K562 (cell line): Measurements from ENCODE around the gene GDAP1L1. TPM values are rescaled to one million over a fixed set of nuclear protein-coding genes. Genes with fewer than 3 reads are reported as not detected.

Experiments used
- ATAC-seq: fragments of 200-7000 bp; cut with Tn5 transposase; 3 replicates; pipeline ENCODE4 v1.9.1; 2020; ENCODE audit warnings: moderate library complexity
- BruUV-seq: library from RNA; stranded (reverse); fragments of 400-500 nt; replicated peaks from 2 replicates; lab custom pipeline; 2021; lab: Mats Ljungman, UMichigan
- CTCF ChIA-PET: fragments of 300-600 bp; formaldehyde crosslinking; extraction: SDS; loops from one replicate; lab custom pipeline; 2021; ENCODE audit warnings: low intra/inter-chr PET ratio; lab: Yijun Ruan, JAX
- POLR2A ChIA-PET: fragments of 300-600, 350-650 bp; sonication (Branson Sonifier 250); formaldehyde crosslinking; extraction: SDS; loops from one replicate; lab custom pipeline; 2021; ENCODE audit warnings: antibody characterized with exemption, inconsistent platforms; lab: Yijun Ruan, JAX
- DNase-seq, 4 experiments: peaks; one replicate each; pipeline versions ENCODE4 v3.0.0 to v3.0.0-alpha.2; 2011 to 2018; ENCODE audit warnings: low spot score in 3 of 4, mixed read lengths in 3 of 4; ENCODE audit errors: extremely low read depth in 1 of 4
- FAIRE-seq: peaks from 2 replicates; lab custom pipeline; 2011; peaks lifted over from hg19 to GRCh38; lab: Jason Lieb, UNC
- H2AFZ ChIP-seq: 2 replicates; pipeline ENCODE4 v1.6.0; 2011; ENCODE audit warnings: low read depth, low read length, control low read depth, inconsistent platforms
- H3K27ac ChIP-seq: fragments of 200-600 bp; 3 replicates; pipeline ENCODE4 v1.8.0; 2011; ENCODE audit warnings: low read depth, mild to moderate bottlenecking, control low read depth, inconsistent platforms, low read length, moderate library complexity, mixed read lengths; ENCODE audit errors: extremely low read depth
- H3K27me3 ChIP-seq, 2 experiments: fragments of 300-600 bp in 1 of 2; 2 replicates in 1 of 2; 3 replicates in 1 of 2; pipeline versions ENCODE4 v1.6.0 to v1.8.0; 2011; ENCODE audit warnings: inconsistent platforms in 2 of 2, low read length in 2 of 2, mild to moderate bottlenecking in 1 of 2, mixed read lengths in 1 of 2, moderate library complexity in 1 of 2; ENCODE audit not compliant: control insufficient read depth in 2 of 2, insufficient read depth in 2 of 2
- H3K36me3 ChIP-seq: fragments of 300-600 bp; 3 replicates; pipeline ENCODE4 v1.8.0; 2011; ENCODE audit warnings: mild to moderate bottlenecking, low read length, inconsistent platforms; ENCODE audit not compliant: control insufficient read depth, insufficient read depth
- H3K4me1 ChIP-seq, 2 experiments: fragments of 200-600 bp in 1 of 2; replicated peaks in 1 of 2; 2 replicates in 1 of 2; 3 replicates in 1 of 2; pipeline versions ENCODE4 v1.5.1 to v1.8.0; 2011; ENCODE audit warnings: inconsistent platforms in 2 of 2, low read length in 2 of 2, mild to moderate bottlenecking in 1 of 2, mixed read lengths in 1 of 2, moderate library complexity in 1 of 2; ENCODE audit not compliant: control insufficient read depth in 2 of 2, insufficient read depth in 2 of 2
- H3K4me2 ChIP-seq: 2 replicates; pipeline ENCODE4 v1.6.1; 2011; ENCODE audit warnings: low read length, control low read depth, inconsistent platforms, mixed read lengths; ENCODE audit not compliant: insufficient read depth
- H3K4me3 ChIP-seq: fragments of 200-600 bp; sonication (generic), shearing (Covaris generic); 2 replicates; pipeline ENCODE4 v1.5.1; 2016; ENCODE audit warnings: control low read depth, inconsistent platforms
- H3K79me2 ChIP-seq: fragments of 200-600 bp; 3 replicates; pipeline ENCODE4 v1.8.0; 2011; ENCODE audit warnings: low read length, inconsistent platforms; ENCODE audit not compliant: control insufficient read depth, insufficient read depth
- H3K9ac ChIP-seq, 2 experiments: 2 replicates each; pipeline versions ENCODE4 v1.6.0 to v1.6.1; 2011; ENCODE audit warnings: low read depth in 2 of 2, low read length in 2 of 2, control low read depth in 1 of 2, inconsistent platforms in 1 of 2, mild to moderate bottlenecking in 1 of 2, mixed read lengths in 1 of 2; ENCODE audit not compliant: insufficient read depth in 1 of 2
- H3K9me1 ChIP-seq: one replicate; pipeline ENCODE4 v1.6.0; 2011; ENCODE audit warnings: inconsistent platforms, mild to moderate bottlenecking, low read length, moderate library complexity; ENCODE audit not compliant: control insufficient read depth, insufficient read depth
- H3K9me3 ChIP-seq: replicated peaks from 2 replicates; pipeline ENCODE4 v1.5.1; 2011; ENCODE audit warnings: low read depth, low read length, inconsistent platforms; ENCODE audit not compliant: control insufficient read depth, insufficient read depth
- H4K20me1 ChIP-seq: replicated peaks from 2 replicates; pipeline ENCODE4 v1.6.1; 2011; ENCODE audit warnings: low read length, inconsistent platforms, mixed read lengths; ENCODE audit not compliant: control insufficient read depth, insufficient read depth
- ELK3 ChIP-seq: fragments of 450-650 bp; formaldehyde crosslinking; IDR thresholded peaks from 2 replicates; pipeline ENCODE4 v1.4.0; 2020; ENCODE audit warnings: mild to moderate bottlenecking
- FOXJ2 ChIP-seq: fragments of 200-800 bp; sonication (Bioruptor generic); IDR thresholded peaks from 2 replicates; pipeline ENCODE4 v1.6.1; 2016; ENCODE audit warnings: missing genetic modification characterization, missing compliant biosample characterization
- FOXK1 ChIP-seq: sonication (generic); formaldehyde crosslinking; IDR thresholded peaks from 2 replicates; pipeline ENCODE4 v1.8.0; 2022; ENCODE audit warnings: missing genetic modification reagents, mild to moderate bottlenecking, borderline replicate concordance
- GABPB2 ChIP-seq: fragments of 250-450 bp; sonication (Bioruptor Pico); conservative IDR thresholded peaks from 2 replicates; pipeline ENCODE4 v1.5.1; 2021; ENCODE audit warnings: mild to moderate bottlenecking
- KHSRP ChIP-seq: fragments of 450-650 bp; IDR thresholded peaks from 2 replicates; pipeline ENCODE4 v1.6.1; 2017
- NCOA6 ChIP-seq: fragments of 450-650 bp; IDR thresholded peaks from 2 replicates; pipeline ENCODE4 v1.6.1; 2017; ENCODE audit warnings: mild to moderate bottlenecking
- RBFOX2 ChIP-seq: fragments of 200-400 bp; formaldehyde crosslinking; IDR thresholded peaks from 2 replicates; pipeline ENCODE4 v1.6.1; 2017; ENCODE audit warnings: low read depth, mild to moderate bottlenecking, low read length, moderate library complexity
- SMAD2 ChIP-seq: fragments of 150-350 bp; IDR thresholded peaks from 2 replicates; pipeline ENCODE4 v1.6.1; 2014; ENCODE audit warnings: low read depth, mild to moderate bottlenecking, low read length
- SNRNP70 ChIP-seq: fragments of 200-400 bp; formaldehyde crosslinking; optimal IDR thresholded peaks from 2 replicates; pipeline ENCODE3; 2017; ENCODE audit warnings: low read depth, low read length
- ZBTB34 ChIP-seq: fragments of 250-450 bp; sonication (Bioruptor Pico); IDR thresholded peaks from 2 replicates; pipeline ENCODE4 v1.8.0; 2021; ENCODE audit warnings: mild to moderate bottlenecking, moderate library complexity
- ZNF707 ChIP-seq: fragments of 250-450 bp; sonication (Bioruptor Pico); conservative IDR thresholded peaks from 2 replicates; pipeline ENCODE4 v1.8.0; 2022; ENCODE audit warnings: inconsistent platforms, mild to moderate bottlenecking, moderate library complexity
- WGBS: fragments of 100-300 bp; shearing (Covaris generic); methylation state at CpG from one replicate; pipeline ENCODE4 v1.1.6; 2016; ENCODE audit warnings: low coverage, mixed read lengths; ENCODE audit not compliant: insufficient coverage; ENCODE audit errors: missing lambda C conversion rate; 5-methylcytosine and 5-hydroxymethylcytosine counted together
- in situ Hi-C: fragments of 300-500 bp; cut with MboI; formaldehyde crosslinking; loops from 4 replicates; pipeline ENCODE4 v1.15.0; 2018; ENCODE audit warnings: inconsistent platforms, mixed read lengths
- intact Hi-C: fragments of 100-400 bp; cut with micrococcal nuclease; formaldehyde crosslinking; loops from 2 replicates; pipeline ENCODE4 v1.14.2; 2022
- polyA plus RNA-seq, 8 experiments: library from polyadenylated mRNA; depleted of rRNA in 4 of 8; stranded (reverse) in 5 of 8; unstranded in 3 of 8; fragments of >200 nt; fragmentation: Nextera tagmentation in 2 of 8; fragmentation: Illumina TruSeq in 1 of 8; extraction: Ambion mirVana in 2 of 8; extraction: Trizol in 1 of 8; gene quantifications; 2 replicates each; pipeline versions ENCODE4 v1.2.1 to v1.2.3, GENCODE V29; 2011 to 2014; ENCODE audit warnings: inconsistent platforms in 1 of 8, missing spikeins in 1 of 8
- total RNA-seq, 7 experiments: library from RNA; depleted of rRNA in 6 of 7; stranded (reverse); fragments of >200 nt in 6 of 7; fragmentation: Illumina TruSeq in 2 of 7; extraction: Trizol in 2 of 7; gene quantifications; 2 replicates each; pipeline versions ENCODE4 v1.2.1 to v1.2.3, GENCODE V29; 2011 to 2021; ENCODE audit warnings: low replicate concordance in 1 of 7

The GDAP1L1 gene
- total and polyA plus RNA-seq, 9 of the 15 experiments (the other 6 are each of a cell fraction or from before 2014, with no cell fraction given) = 0.06 to 0.40 (median 0.19) TPM; not detected in 5

GRCh38 chr20:44284032-44284431 is 36.9 kb downstream of the GDAP1L1 start:
- no peak overlapping the region for H3K9ac ChIP-seq
- intact Hi-C loops (no loop called here), in situ Hi-C loops (no loop called here)
- no peak overlapping the region for H3K4me2 ChIP-seq
- H4K20me1 ChIP-seq = peaks cover 5% of the 10 kb centered on the region; the same call in 1 of the 2 replicates
- no peaks in the 10 kb centered on the region for H3K9me3 ChIP-seq
- H2AFZ ChIP-seq = no peak overlapping the region
- no peak for ATAC-seq
- H3K79me2 ChIP-seq = no peaks in the 10 kb centered on the region
- H3K27ac ChIP-seq = no peak overlapping the region
- POLR2A ChIA-PET = no interaction called here
- peaks cover 10 to 19% of the 10 kb centered on the region in 2 experiments; a peak in 4 of 5 replicates for H3K27me3 ChIP-seq
- WGBS = 0% methylated on average over 1 of the region's 1 CpG
- no peak for TF ChIP-seq ZBTB34 (CRISPR knock-in tag)
- TF ChIP-seq SNRNP70 = no peak
- no peak for TF ChIP-seq RBFOX2
- TF ChIP-seq NCOA6 = no peak
- TF ChIP-seq ELK3 = no peak
- TF ChIP-seq SMAD2 = no peak
- no peak for TF ChIP-seq FOXJ2 (tag)
- no peak for TF ChIP-seq FOXK1 (CRISPR knock-in tag)
- TF ChIP-seq GABPB2 (CRISPR knock-in tag) = no peak
- TF ChIP-seq ZNF707 = no peak
- TF ChIP-seq KHSRP = no peak
- TF ChIP-seq, all 486 proteins: peak for 0
- no peak for DNase-seq
- Histone ChIP-seq H3K4me1 (no peaks in the 10 kb centered on the region), H3K36me3 (no peaks in the 10 kb centered on the region), H3K4me3 (no peak overlapping the region), H3K9me1 (no peaks in the 10 kb centered on the region)
- BruUV-seq = no TSS peak
- CTCF ChIA-PET = no interaction called here
- no peak for FAIRE-seq
